Measurements from ENCODE around the gene GALNTL6. TPM values are rescaled to one million over a fixed set of nuclear protein-coding genes. Genes with fewer than 3 reads are reported as not detected.
A peak's percentile ranks its signal among the peaks of the same experiment; 100 is the strongest.

Gene GALNTL6
- total RNA-seq, 6 donors from 2014 or later, result 0.26 to 18.9 TPM; not detected in 4

GRCh38 chr4:172997217-172997609, 1184.0 kb downstream of the GALNTL6 start:
- Histone ChIP-seq H3K4me3 (no peak overlapping the region), H3K27me3 (no peaks in the 10 kb centered on the region), H3K4me1 (no peaks in the 10 kb centered on the region), H3K27ac (no peak overlapping the region), H3K9me3 (no peaks in the 10 kb centered on the region), H3K36me3 (no peaks in the 10 kb centered on the region)
- TF ChIP-seq EP300 (IDR thresholded peaks at IDR 0.05), result no peak
- no peak for TF ChIP-seq POLR2AphosphoS5 (IDR thresholded peaks at IDR 0.05)
- no peak for TF ChIP-seq POLR2A (IDR thresholded peaks at IDR 0.05)
- TF ChIP-seq CTCF (IDR thresholded peaks at IDR 0.05), result no peak
- ATAC-seq (ENCODE audit: low FRiP score in 2 of 2) (no peak), DNase-seq (no peak)
- 80 to 86% methylated on average over 6 of the region's 6 CpGs for WGBS, 2 donors

GRCh38 chr4:172997856-172998255, 1184.7 kb downstream of the GALNTL6 start:
- Histone ChIP-seq H3K4me1 (no peaks in the 10 kb centered on the region), H3K27ac (no peak overlapping the region), H3K9me3 (no peaks in the 10 kb centered on the region), H3K36me3 (no peaks in the 10 kb centered on the region), H3K4me3 (no peak overlapping the region), H3K27me3 (no peaks in the 10 kb centered on the region)
- DNase-seq, result no peak
- no peak for ATAC-seq (ENCODE audit: low FRiP score in 2 of 2)
- no peak for TF ChIP-seq CTCF (IDR thresholded peaks at IDR 0.05)
- no peak for TF ChIP-seq POLR2AphosphoS5 (IDR thresholded peaks at IDR 0.05)
- TF ChIP-seq POLR2A (IDR thresholded peaks at IDR 0.05), result no peak

GRCh38 chr4:172998527-172999469, 1185.6 kb downstream of the GALNTL6 start:
- H3K4me3 ChIP-seq, result no peak overlapping the region
- no peaks in the 10 kb centered on the region for H3K36me3 ChIP-seq
- no peaks in the 10 kb centered on the region for H3K4me1 ChIP-seq
- H3K27me3 ChIP-seq, result no peaks in the 10 kb centered on the region
- peak in 1 of 2 donors; percentile 78 for ATAC-seq (ENCODE audit: low FRiP score in 2 of 2)
- 59 to 66% methylated on average over 7 of the region's 7 CpGs for WGBS, 2 donors
- no peaks in the 10 kb centered on the region for H3K9me3 ChIP-seq
- DNase-seq, result no peak
- no peak for TF ChIP-seq CTCF (IDR thresholded peaks at IDR 0.05)
- no peak for TF ChIP-seq EP300 (IDR thresholded peaks at IDR 0.05)
- no peak for TF ChIP-seq POLR2A (IDR thresholded peaks at IDR 0.05)
- no peak for TF ChIP-seq POLR2AphosphoS5 (IDR thresholded peaks at IDR 0.05)
- no peak overlapping the region for H3K27ac ChIP-seq

- H3K9me3 ChIP-seq, result no peaks in the 10 kb centered on the region
- H3K36me3 ChIP-seq, result no peaks in the 10 kb centered on the region
- H3K4me1 ChIP-seq, result no peaks in the 10 kb centered on the region
- TF ChIP-seq POLR2A (IDR thresholded peaks at IDR 0.05), result no peak
- no peak for TF ChIP-seq EP300 (IDR thresholded peaks at IDR 0.05)
- no peak for TF ChIP-seq CTCF (IDR thresholded peaks at IDR 0.05)
- no peak for TF ChIP-seq POLR2AphosphoS5 (IDR thresholded peaks at IDR 0.05)
- H3K27me3 ChIP-seq, result no peaks in the 10 kb centered on the region
- no peak overlapping the region for H3K27ac ChIP-seq
- no peak overlapping the region for H3K4me3 ChIP-seq
- ATAC-seq (ENCODE audit: low FRiP score in 2 of 2), result no peak
- DNase-seq, result no peak
These were observed 1188.4 kb downstream of the GALNTL6 start for GRCh38 chr4:173001571-173001970.
